IMR-90 (cell line): Measurements from ENCODE around the gene MRC1.

ENCODE experiments used
- BHLHE40 ChIP-seq: fragments of 150-350 bp; IDR thresholded peaks from 2 replicates; pipeline ENCODE4 v1.6.1; 2016; ENCODE audit warnings: mild to moderate bottlenecking, low read depth, low read length
- CEBPB ChIP-seq: IDR thresholded peaks from 2 replicates; pipeline ENCODE4 v1.6.1; 2012; ENCODE audit warnings: low read depth, low read length, improper control_type of control experiment
- POLR2A ChIP-seq: IDR thresholded peaks from 2 replicates; pipeline ENCODE4 v1.6.1; 2012; ENCODE audit warnings: mild to moderate bottlenecking, low read depth, low read length
- RAD21 ChIP-seq: IDR thresholded peaks from 2 replicates; pipeline ENCODE4 v1.6.1; 2012; ENCODE audit warnings: low read length, improper control_type of control experiment
- SMC3 ChIP-seq: fragments of 150-350 bp; IDR thresholded peaks from 2 replicates; pipeline ENCODE4 v1.6.1; 2016; ENCODE audit warnings: low read depth, mild to moderate bottlenecking, antibody characterized with exemption, low read length, moderate library complexity
- TF ChIP-seq, protein P1 (sequence below): conservative IDR thresholded peaks from 2 replicates; pipeline ENCODE4 v1.5.1; 2012; ENCODE audit warnings: mild to moderate bottlenecking, low read depth, low read length, improper control_type of control experiment
- TF ChIP-seq, protein P2 (sequence below): fragments of 150-350 bp; IDR thresholded peaks from 2 replicates; pipeline ENCODE4 v1.6.1; 2017; ENCODE audit warnings: mild to moderate bottlenecking, antibody characterized with exemption, low read length, low read depth

GRCh38 chr10:17788646-17789045 is 20.5 kb upstream of the MRC1 start:
- TF ChIP-seq, protein P1, sequence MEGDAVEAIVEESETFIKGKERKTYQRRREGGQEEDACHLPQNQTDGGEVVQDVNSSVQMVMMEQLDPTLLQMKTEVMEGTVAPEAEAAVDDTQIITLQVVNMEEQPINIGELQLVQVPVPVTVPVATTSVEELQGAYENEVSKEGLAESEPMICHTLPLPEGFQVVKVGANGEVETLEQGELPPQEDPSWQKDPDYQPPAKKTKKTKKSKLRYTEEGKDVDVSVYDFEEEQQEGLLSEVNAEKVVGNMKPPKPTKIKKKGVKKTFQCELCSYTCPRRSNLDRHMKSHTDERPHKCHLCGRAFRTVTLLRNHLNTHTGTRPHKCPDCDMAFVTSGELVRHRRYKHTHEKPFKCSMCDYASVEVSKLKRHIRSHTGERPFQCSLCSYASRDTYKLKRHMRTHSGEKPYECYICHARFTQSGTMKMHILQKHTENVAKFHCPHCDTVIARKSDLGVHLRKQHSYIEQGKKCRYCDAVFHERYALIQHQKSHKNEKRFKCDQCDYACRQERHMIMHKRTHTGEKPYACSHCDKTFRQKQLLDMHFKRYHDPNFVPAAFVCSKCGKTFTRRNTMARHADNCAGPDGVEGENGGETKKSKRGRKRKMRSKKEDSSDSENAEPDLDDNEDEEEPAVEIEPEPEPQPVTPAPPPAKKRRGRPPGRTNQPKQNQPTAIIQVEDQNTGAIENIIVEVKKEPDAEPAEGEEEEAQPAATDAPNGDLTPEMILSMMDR, result no peak
- TF ChIP-seq POLR2A (no peak), RAD21 (no peak), CEBPB (no peak), SMC3 (no peak), BHLHE40 (no peak)
- TF ChIP-seq, protein P2, sequence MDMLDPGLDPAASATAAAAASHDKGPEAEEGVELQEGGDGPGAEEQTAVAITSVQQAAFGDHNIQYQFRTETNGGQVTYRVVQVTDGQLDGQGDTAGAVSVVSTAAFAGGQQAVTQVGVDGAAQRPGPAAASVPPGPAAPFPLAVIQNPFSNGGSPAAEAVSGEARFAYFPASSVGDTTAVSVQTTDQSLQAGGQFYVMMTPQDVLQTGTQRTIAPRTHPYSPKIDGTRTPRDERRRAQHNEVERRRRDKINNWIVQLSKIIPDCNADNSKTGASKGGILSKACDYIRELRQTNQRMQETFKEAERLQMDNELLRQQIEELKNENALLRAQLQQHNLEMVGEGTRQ, result no peak
